Activated CD4-positive, alpha-beta T cell treated with anti-CD3 and anti-CD28 coated beads, Interleukin-2, amount 10 ng/mL, durations not matched to agents 24 days and 14 days (primary cell): Measurements from ENCODE around the gene ALDH5A1. TPM values are rescaled to one million over a fixed set of nuclear protein-coding genes. Genes with fewer than 3 reads are reported as not detected.

Source experiments
- DNase-seq: peaks from one replicate; pipeline ENCODE4 v3.0.0; 2022
- H3K27ac Mint-ChIP-seq: one replicate; pipeline ENCODE4 v1.8.0; 2022; ENCODE audit warnings: mild to moderate bottlenecking, mixed read lengths
- H3K27me3 Mint-ChIP-seq: one replicate; pipeline ENCODE4 v1.8.0; 2022; ENCODE audit warnings: mixed read lengths
- H3K36me3 Mint-ChIP-seq: one replicate; pipeline ENCODE4 v1.8.0; 2022; ENCODE audit warnings: low read depth, mild to moderate bottlenecking, mixed read lengths
- H3K4me1 Mint-ChIP-seq: one replicate; pipeline ENCODE4 v1.8.0; 2021; ENCODE audit warnings: mixed read lengths
- H3K4me3 Mint-ChIP-seq: one replicate; pipeline ENCODE4 v1.8.0; 2022; ENCODE audit warnings: mild to moderate bottlenecking, moderate library complexity, mixed read lengths
- H3K9me3 Mint-ChIP-seq: one replicate; pipeline ENCODE4 v1.8.0; 2021; ENCODE audit warnings: mixed read lengths
- intact Hi-C: fragments of 100-400 bp; cut with micrococcal nuclease; formaldehyde crosslinking; loops from one replicate; pipeline ENCODE4 v1.15.1; 2023
- total RNA-seq: library from RNA; stranded (reverse); gene quantifications from 2 replicates; pipeline ENCODE4 v1.2.3, GENCODE V29; 2022

Gene ALDH5A1
- total RNA-seq: 11.7 TPM in 2 replicates

- Mint-ChIP-seq H3K36me3 (peaks cover 5% of the 10 kb centered on the region), H3K27ac (peak within 1 kb of the TSS; percentile 49), H3K9me3 (peaks cover 4% of the 10 kb centered on the region), H3K27me3 (peaks cover 2% of the 10 kb centered on the region), H3K4me1 (peaks cover 14% of the 10 kb centered on the region), H3K4me3 (peak within 1 kb of the TSS; percentile 84)
- DNase-seq: peak; percentile 92
- intact Hi-C loops: loop anchor here (1.0 to 5.0 kb wide), 3 partner anchors 92 to 226 kb away; partner anchors contain the start of genes KIAA0319 and MRS2
These were observed at the start of gene ALDH5A1 for GRCh38 chr6:24494821-24495795. ALDH5A1 (plus strand) TSS chr6:24494969; CDS start chr6:24494997, 28 bp downstream.

- no peak overlapping the region for H3K27ac Mint-ChIP-seq
- no peaks in the 10 kb centered on the region for H3K36me3 Mint-ChIP-seq
- intact Hi-C loops: no loop called here
- H3K27me3 Mint-ChIP-seq: no peaks in the 10 kb centered on the region
- no peak for DNase-seq
- H3K9me3 Mint-ChIP-seq: no peaks in the 10 kb centered on the region
- no peaks in the 10 kb centered on the region for H3K4me1 Mint-ChIP-seq
- H3K4me3 Mint-ChIP-seq: no peak overlapping the region
These were observed 49.1 kb upstream of the ALDH5A1 start for GRCh38 chr6:24445704-24446103.

GRCh38 chr6:24446670-24447069 is 48.1 kb upstream of the ALDH5A1 start:
- no peaks in the 10 kb centered on the region for H3K9me3 Mint-ChIP-seq
- no peaks in the 10 kb centered on the region for H3K27me3 Mint-ChIP-seq
- H3K27ac Mint-ChIP-seq: no peak overlapping the region
- intact Hi-C loops: no loop called here
- no peaks in the 10 kb centered on the region for H3K36me3 Mint-ChIP-seq
- no peaks in the 10 kb centered on the region for H3K4me1 Mint-ChIP-seq
- no peak overlapping the region for H3K4me3 Mint-ChIP-seq
- DNase-seq: no peak

- no peaks in the 10 kb centered on the region for H3K9me3 Mint-ChIP-seq
- intact Hi-C loops: no loop called here
- H3K36me3 Mint-ChIP-seq: no peaks in the 10 kb centered on the region
- no peaks in the 10 kb centered on the region for H3K4me1 Mint-ChIP-seq
- H3K27ac Mint-ChIP-seq: no peak overlapping the region
- no peak overlapping the region for H3K4me3 Mint-ChIP-seq
- no peak for DNase-seq
- H3K27me3 Mint-ChIP-seq: no peaks in the 10 kb centered on the region
These were observed 46.4 kb upstream of the ALDH5A1 start for GRCh38 chr6:24448396-24448795.

- intact Hi-C loops: no loop called here
- DNase-seq: no peak
- Mint-ChIP-seq H3K4me3 (no peak overlapping the region), H3K27ac (no peak overlapping the region), H3K4me1 (no peaks in the 10 kb centered on the region), H3K27me3 (no peaks in the 10 kb centered on the region), H3K9me3 (no peaks in the 10 kb centered on the region), H3K36me3 (no peaks in the 10 kb centered on the region)
These were observed 45.8 kb upstream of the ALDH5A1 start for GRCh38 chr6:24448828-24449525.

- H3K27me3 Mint-ChIP-seq: no peaks in the 10 kb centered on the region
These were observed 43.0 kb upstream of the ALDH5A1 start for GRCh38 chr6:24451581-24452388.

GRCh38 chr6:24453921-24454320 is 40.8 kb upstream of the ALDH5A1 start:
- Mint-ChIP-seq H3K4me3 (no peak overlapping the region), H3K9me3 (no peaks in the 10 kb centered on the region), H3K27ac (no peak overlapping the region)

More at GRCh38 chr6:24451581-24452388, 43.0 kb upstream of the ALDH5A1 start:
- H3K27ac Mint-ChIP-seq: no peak overlapping the region
- H3K9me3 Mint-ChIP-seq: no peaks in the 10 kb centered on the region
- DNase-seq: no peak
- intact Hi-C loops: no loop called here
- H3K4me1 Mint-ChIP-seq: no peaks in the 10 kb centered on the region
- H3K4me3 Mint-ChIP-seq: no peak overlapping the region
- no peaks in the 10 kb centered on the region for H3K36me3 Mint-ChIP-seq

GRCh38 chr6:24454452-24454851 is 40.3 kb upstream of the ALDH5A1 start:
- intact Hi-C loops: no loop called here
- H3K9me3 Mint-ChIP-seq: no peaks in the 10 kb centered on the region
- H3K27ac Mint-ChIP-seq: no peak overlapping the region
- H3K4me1 Mint-ChIP-seq: no peaks in the 10 kb centered on the region
- DNase-seq: no peak
- H3K4me3 Mint-ChIP-seq: no peak overlapping the region
- no peaks in the 10 kb centered on the region for H3K36me3 Mint-ChIP-seq
- H3K27me3 Mint-ChIP-seq: no peaks in the 10 kb centered on the region

More at GRCh38 chr6:24453921-24454320, 40.8 kb upstream of the ALDH5A1 start:
- intact Hi-C loops: no loop called here
- Mint-ChIP-seq H3K4me1 (no peaks in the 10 kb centered on the region), H3K27me3 (no peaks in the 10 kb centered on the region), H3K36me3 (no peaks in the 10 kb centered on the region)
- no peak for DNase-seq

- DNase-seq: no peak
- no peaks in the 10 kb centered on the region for H3K27me3 Mint-ChIP-seq
- H3K36me3 Mint-ChIP-seq: no peaks in the 10 kb centered on the region
- H3K4me1 Mint-ChIP-seq: no peaks in the 10 kb centered on the region
- H3K27ac Mint-ChIP-seq: no peak overlapping the region
- no peak overlapping the region for H3K4me3 Mint-ChIP-seq
- H3K9me3 Mint-ChIP-seq: no peaks in the 10 kb centered on the region
- intact Hi-C loops: no loop called here
These were observed 39.7 kb upstream of the ALDH5A1 start for GRCh38 chr6:24455061-24455460.

GRCh38 chr6:24458134-24458533 is 36.6 kb upstream of the ALDH5A1 start:
- no peak overlapping the region for H3K27ac Mint-ChIP-seq
- H3K4me1 Mint-ChIP-seq: no peaks in the 10 kb centered on the region
- H3K9me3 Mint-ChIP-seq: no peaks in the 10 kb centered on the region
- H3K36me3 Mint-ChIP-seq: no peaks in the 10 kb centered on the region
- no peak for DNase-seq
- intact Hi-C loops: no loop called here
- H3K27me3 Mint-ChIP-seq: no peaks in the 10 kb centered on the region
- H3K4me3 Mint-ChIP-seq: no peak overlapping the region

GRCh38 chr6:24458941-24459340 is 35.8 kb upstream of the ALDH5A1 start:
- H3K9me3 Mint-ChIP-seq: no peaks in the 10 kb centered on the region
- H3K4me1 Mint-ChIP-seq: no peaks in the 10 kb centered on the region
- no peaks in the 10 kb centered on the region for H3K27me3 Mint-ChIP-seq
- intact Hi-C loops: no loop called here
- no peaks in the 10 kb centered on the region for H3K36me3 Mint-ChIP-seq
- H3K4me3 Mint-ChIP-seq: no peak overlapping the region
- H3K27ac Mint-ChIP-seq: no peak overlapping the region
- DNase-seq: no peak

GRCh38 chr6:24460966-24461365 is 33.8 kb upstream of the ALDH5A1 start:
- intact Hi-C loops: no loop called here
- H3K9me3 Mint-ChIP-seq: no peaks in the 10 kb centered on the region

GRCh38 chr6:24464253-24465038 is 30.3 kb upstream of the ALDH5A1 start:
- H3K4me3 Mint-ChIP-seq: no peak overlapping the region
- no peak for DNase-seq
- no peak overlapping the region for H3K27ac Mint-ChIP-seq
- H3K4me1 Mint-ChIP-seq: no peaks in the 10 kb centered on the region
- no peaks in the 10 kb centered on the region for H3K36me3 Mint-ChIP-seq
- H3K9me3 Mint-ChIP-seq: no peaks in the 10 kb centered on the region
- intact Hi-C loops: no loop called here
- H3K27me3 Mint-ChIP-seq: peaks cover 4% of the 10 kb centered on the region

More at GRCh38 chr6:24460966-24461365, 33.8 kb upstream of the ALDH5A1 start:
- no peak overlapping the region for H3K4me3 Mint-ChIP-seq
- no peak overlapping the region for H3K27ac Mint-ChIP-seq
- no peaks in the 10 kb centered on the region for H3K27me3 Mint-ChIP-seq
- no peaks in the 10 kb centered on the region for H3K4me1 Mint-ChIP-seq
- H3K36me3 Mint-ChIP-seq: no peaks in the 10 kb centered on the region
- no peak for DNase-seq
